Measurements from ENCODE around the gene LYST. TPM values are rescaled to one million over a fixed set of nuclear protein-coding genes. Genes with fewer than 3 reads are reported as not detected.

The LYST gene
- total and polyA plus RNA-seq, 2 experiments from 2014 or later = 3.0 to 6.1 TPM

DNA sequence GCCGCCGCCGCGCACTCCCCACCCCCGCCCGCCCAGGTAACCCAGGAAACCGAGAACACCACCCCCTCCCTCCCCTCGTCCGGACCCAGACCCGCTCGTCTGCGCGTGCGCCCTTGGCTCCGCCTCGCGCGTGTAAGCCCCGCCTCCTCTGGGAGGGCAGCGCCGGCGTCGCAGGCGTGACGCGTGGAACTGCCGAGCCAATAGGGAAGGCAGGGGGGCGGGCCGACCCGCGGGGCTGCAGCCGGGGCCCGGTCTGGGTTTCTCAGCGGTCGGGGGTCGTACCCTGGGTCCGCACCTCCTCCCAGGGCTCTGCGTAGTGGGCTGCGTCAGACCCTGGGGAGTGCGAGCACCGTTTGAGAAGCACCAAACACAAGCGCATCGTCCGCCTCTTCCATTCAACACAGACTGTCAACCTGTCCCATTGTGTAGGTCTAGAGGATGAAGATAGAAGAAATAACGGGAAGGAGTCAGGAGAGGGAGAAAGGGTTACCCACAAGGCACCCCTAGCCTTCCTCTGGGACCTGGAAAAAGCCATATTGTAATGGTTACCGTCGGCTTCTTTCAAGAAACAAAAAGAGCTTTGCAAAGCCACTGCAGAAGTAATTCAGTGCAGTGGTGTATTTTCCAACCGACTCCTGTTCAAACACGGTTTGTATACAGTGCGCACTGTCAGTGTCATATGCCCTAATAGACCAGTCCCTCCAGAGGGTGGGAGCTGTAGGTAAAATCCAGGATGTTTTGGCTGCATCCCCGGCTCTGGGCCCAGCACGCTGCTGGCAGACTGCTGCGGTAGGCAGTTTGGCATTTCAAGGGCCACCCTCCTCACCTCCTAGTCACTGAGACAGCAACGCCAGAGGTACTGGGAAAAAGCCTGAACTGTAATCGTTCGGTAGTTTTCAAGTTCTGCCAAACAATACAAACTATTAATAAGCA is 473 bp upstream of the LYST start:
- 8% methylated on average over 28 of the region's 56 CpGs for WGBS (ENCODE audit: low lambda C conversion rate, missing lambda C conversion rate)
- TF ChIP-seq, protein P1, sequence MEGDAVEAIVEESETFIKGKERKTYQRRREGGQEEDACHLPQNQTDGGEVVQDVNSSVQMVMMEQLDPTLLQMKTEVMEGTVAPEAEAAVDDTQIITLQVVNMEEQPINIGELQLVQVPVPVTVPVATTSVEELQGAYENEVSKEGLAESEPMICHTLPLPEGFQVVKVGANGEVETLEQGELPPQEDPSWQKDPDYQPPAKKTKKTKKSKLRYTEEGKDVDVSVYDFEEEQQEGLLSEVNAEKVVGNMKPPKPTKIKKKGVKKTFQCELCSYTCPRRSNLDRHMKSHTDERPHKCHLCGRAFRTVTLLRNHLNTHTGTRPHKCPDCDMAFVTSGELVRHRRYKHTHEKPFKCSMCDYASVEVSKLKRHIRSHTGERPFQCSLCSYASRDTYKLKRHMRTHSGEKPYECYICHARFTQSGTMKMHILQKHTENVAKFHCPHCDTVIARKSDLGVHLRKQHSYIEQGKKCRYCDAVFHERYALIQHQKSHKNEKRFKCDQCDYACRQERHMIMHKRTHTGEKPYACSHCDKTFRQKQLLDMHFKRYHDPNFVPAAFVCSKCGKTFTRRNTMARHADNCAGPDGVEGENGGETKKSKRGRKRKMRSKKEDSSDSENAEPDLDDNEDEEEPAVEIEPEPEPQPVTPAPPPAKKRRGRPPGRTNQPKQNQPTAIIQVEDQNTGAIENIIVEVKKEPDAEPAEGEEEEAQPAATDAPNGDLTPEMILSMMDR (IDR thresholded peaks at IDR 0.05; ENCODE audit: poor library complexity) = no peak
- no peak for TF ChIP-seq EZH2phosphoT487 (IDR thresholded peaks at IDR 0.05; ENCODE audit: low read depth, severe bottlenecking, unreplicated experiment)
- TF ChIP-seq EZH2 (IDR thresholded peaks at IDR 0.05; ENCODE audit: borderline replicate concordance) = no peak
- H3K27me3 ChIP-seq = no peaks in the 10 kb centered on the region

DNA sequence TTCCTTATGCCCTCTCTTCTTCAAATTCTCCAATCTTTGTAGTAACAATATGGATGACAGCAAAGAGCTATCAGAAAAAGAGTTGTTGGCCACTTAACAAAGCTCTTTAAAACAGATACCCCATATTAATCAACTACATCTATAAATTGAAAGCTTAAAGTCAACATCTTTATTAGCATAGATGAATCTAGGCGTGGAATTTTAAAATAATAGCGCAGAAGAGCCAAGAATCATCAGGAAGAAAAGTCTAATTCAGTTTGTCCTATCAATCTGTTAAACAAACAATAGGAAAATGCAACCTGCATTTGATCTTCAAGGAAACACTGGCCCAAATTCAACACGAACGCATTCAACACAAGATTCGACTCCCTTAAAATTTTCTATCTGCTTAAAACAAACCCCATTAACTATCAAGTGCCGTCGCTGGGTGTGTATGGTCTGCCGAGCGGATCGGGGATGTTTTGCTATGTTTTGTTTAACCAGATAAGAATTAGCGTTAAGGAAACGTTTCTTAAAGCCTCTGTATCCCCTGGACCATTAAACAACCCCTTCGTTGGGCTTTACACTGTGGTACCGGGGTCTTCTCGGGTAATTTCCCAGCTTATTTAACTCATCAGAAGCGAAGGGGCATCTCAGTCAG is 1.0 kb downstream of the LYST start:
- H3K9me3 ChIP-seq (ENCODE audit: low read depth) = no peaks in the 10 kb centered on the region
- peak overlapping the region; percentile 72 for H3K4me3 ChIP-seq
- H4K20me1 ChIP-seq (ENCODE audit: insufficient read depth, poor library complexity, severe bottlenecking) = no peaks in the 10 kb centered on the region
- DNase-seq (ENCODE audit: low spot score) = no peak
- peak overlapping the region; percentile 93 for H3K27ac ChIP-seq
- TF ChIP-seq EZH2 (IDR thresholded peaks at IDR 0.05; ENCODE audit: borderline replicate concordance) = no peak
- TF ChIP-seq EZH2phosphoT487 (IDR thresholded peaks at IDR 0.05; ENCODE audit: low read depth, severe bottlenecking, unreplicated experiment) = no peak
- TF ChIP-seq, protein P1 (IDR thresholded peaks at IDR 0.05; ENCODE audit: poor library complexity) = no peak
- H3K27me3 ChIP-seq = no peaks in the 10 kb centered on the region
- peaks cover 43% of the 10 kb centered on the region for H3K79me2 ChIP-seq
- H3K36me3 ChIP-seq (replicated peaks; ENCODE audit: insufficient read depth, low read depth) = no peaks in the 10 kb centered on the region
- peak overlapping the region; percentile 84 for H2AFZ ChIP-seq
- H3K9me2 ChIP-seq (replicated peaks; ENCODE audit: insufficient read depth) = no peaks in the 10 kb centered on the region
- 8% methylated on average over 16 of the region's 16 CpGs for WGBS (ENCODE audit: low lambda C conversion rate, missing lambda C conversion rate)
- peaks cover 13% of the 10 kb centered on the region for H3K4me1 ChIP-seq (ENCODE audit: insufficient read depth)
- peak overlapping the region; percentile 96 for H3K4me2 ChIP-seq

More for the DNA sequence above, 473 bp upstream of the LYST start:
- Histone ChIP-seq H3K9me3 (ENCODE audit: low read depth) (no peaks in the 10 kb centered on the region), H3K9me2 (replicated peaks; ENCODE audit: insufficient read depth) (no peaks in the 10 kb centered on the region), H3K4me2 (peak overlapping the region; percentile 96), H3K27ac (peak overlapping the region; percentile 93), H3K4me1 (ENCODE audit: insufficient read depth) (peaks cover 13% of the 10 kb centered on the region), H4K20me1 (ENCODE audit: insufficient read depth, poor library complexity, severe bottlenecking) (no peaks in the 10 kb centered on the region), H2AFZ (peak overlapping the region; percentile 92), H3K36me3 (replicated peaks; ENCODE audit: insufficient read depth, low read depth) (no peaks in the 10 kb centered on the region), H3K4me3 (peak overlapping the region; percentile 72), H3K79me2 (peaks cover 32% of the 10 kb centered on the region)
- DNase-seq (ENCODE audit: low spot score) = peak; percentile 98

DNA sequence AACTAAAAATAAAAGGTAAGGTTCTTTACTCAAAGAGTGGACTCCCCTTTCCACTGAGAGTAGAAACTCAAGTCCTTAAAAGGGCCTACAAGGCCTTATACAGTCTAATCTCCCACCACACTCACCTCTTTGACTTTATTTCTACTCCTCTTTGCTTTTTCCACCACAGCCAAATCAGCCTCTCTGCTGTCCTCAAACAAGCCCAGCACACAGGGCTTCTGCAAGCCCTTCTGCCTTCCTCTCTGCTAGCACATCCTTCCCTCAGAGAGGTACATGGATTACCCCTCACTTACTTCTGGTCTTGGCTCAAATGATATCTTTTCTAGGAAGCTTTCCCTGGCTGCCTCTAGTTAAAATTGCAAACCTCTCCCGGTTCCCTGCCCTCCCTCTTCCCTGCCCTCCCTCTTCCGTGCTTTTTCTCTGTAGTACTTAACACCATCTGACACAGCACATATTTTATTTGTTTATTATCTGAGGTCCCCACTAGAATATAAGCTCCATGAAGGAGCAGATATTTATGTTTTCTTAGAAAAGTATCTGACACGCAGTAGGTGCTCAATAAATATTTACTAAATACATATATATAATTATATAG is 1.7 kb downstream of the LYST start:
- Histone ChIP-seq H3K79me2 (peaks cover 49% of the 10 kb centered on the region), H3K9me2 (replicated peaks; ENCODE audit: insufficient read depth) (no peaks in the 10 kb centered on the region), H3K4me3 (peak overlapping the region; percentile 72), H2AFZ (no peak overlapping the region), H3K27me3 (no peaks in the 10 kb centered on the region), H3K9me3 (ENCODE audit: low read depth) (no peaks in the 10 kb centered on the region), H3K27ac (no peak overlapping the region), H3K4me2 (peak overlapping the region; percentile 96), H3K4me1 (ENCODE audit: insufficient read depth) (peaks cover 13% of the 10 kb centered on the region), H4K20me1 (ENCODE audit: insufficient read depth, poor library complexity, severe bottlenecking) (no peaks in the 10 kb centered on the region), H3K36me3 (replicated peaks; ENCODE audit: insufficient read depth, low read depth) (no peaks in the 10 kb centered on the region)
- DNase-seq (ENCODE audit: low spot score) = no peak
- TF ChIP-seq EZH2 (IDR thresholded peaks at IDR 0.05; ENCODE audit: borderline replicate concordance) (no peak), EZH2phosphoT487 (IDR thresholded peaks at IDR 0.05; ENCODE audit: low read depth, severe bottlenecking, unreplicated experiment) (no peak)
- TF ChIP-seq, protein P1 (IDR thresholded peaks at IDR 0.05; ENCODE audit: poor library complexity) = no peak
- WGBS (ENCODE audit: low lambda C conversion rate, missing lambda C conversion rate) = 26% methylated on average over 3 of the region's 3 CpGs

Measured in hepatocyte (in vitro differentiated cells).